ENCODE data around the gene DNAJC3.
"Not testable (repeated sequence)": the region's sequence is repeated elsewhere in the genome, so short reads cannot be mapped to it uniquely, and the experiment has no call there.

GRCh38 chr13:95762626-95763025 is 85.7 kb downstream of the DNAJC3 start:
- TF ChIP-seq CTCF (IDR thresholded peaks at IDR 0.05; ENCODE audit: poor library complexity); EZH2 (IDR thresholded peaks at IDR 0.05; ENCODE audit: borderline replicate concordance); EZH2phosphoT487 (IDR thresholded peaks at IDR 0.05; ENCODE audit: low read depth, severe bottlenecking, unreplicated experiment): not testable (repeated sequence)
